Measurements from ENCODE around the gene GPR142. TPM values are rescaled to one million over a fixed set of nuclear protein-coding genes. Genes with fewer than 3 reads are reported as not detected.

Gene GPR142
- total and polyA plus RNA-seq, 10 of the 15 experiments (the other 5 are each of a cell fraction or from before 2014, with no cell fraction given): not detected

- Histone ChIP-seq H3K4me1 (ENCODE audit: control insufficient read depth, insufficient read depth, low read length) (no peaks in the 10 kb centered on the region), H3K79me2 (ENCODE audit: control insufficient read depth, insufficient read depth, low read length) (no peaks in the 10 kb centered on the region), H4K20me1 (ENCODE audit: control insufficient read depth, insufficient read depth) (no peaks in the 10 kb centered on the region), H3K27ac (ENCODE audit: control insufficient read depth, insufficient read depth) (no peak overlapping the region), H3K9me3 (replicated peaks; ENCODE audit: control insufficient read depth, insufficient read depth, low read length) (no peaks in the 10 kb centered on the region), H3K4me2 (ENCODE audit: control insufficient read depth, insufficient read depth) (no peak overlapping the region), H3K9ac (ENCODE audit: control insufficient read depth, insufficient read depth, low read length) (no peak overlapping the region), H3K4me3 (no peak overlapping the region), H3K27me3 (replicated peaks in 1 of 2; ENCODE audit: control insufficient read depth in 2 of 2, insufficient read depth in 2 of 2, low read length in 1 of 2) (no peaks in the 10 kb centered on the region; a peak in 1 of 4 replicates), H2AFZ (ENCODE audit: control insufficient read depth, low read depth, low read length) (no peak overlapping the region), H3K36me3 (ENCODE audit: control insufficient read depth in 2 of 2, insufficient read depth in 2 of 2, low read length in 1 of 2) (no peaks in the 10 kb centered on the region)
- ChIA-PET RAD21 (ENCODE audit: unreplicated experiment) (interaction anchor here (0.6 to 1.8 kb wide), 6 partner anchors 14 to 305 kb away, joined by 3 to 4 read pairs (median 3); no protein-coding TSS in a partner anchor), SMC1A (ENCODE audit: uncharacterized antibody, unreplicated experiment) (interaction anchor here (0.7 to 2.2 kb wide), 5 partner anchors 9 to 293 kb away, joined by 3 to 6 read pairs (median 5); no protein-coding TSS in a partner anchor), POLR2A (no interaction called here), CTCF (interaction anchor here (0.6 to 2.9 kb wide), 9 partner anchors 10 to 1149 kb away, joined by 3 to 14 read pairs (median 4); partner anchors contain the start of gene GPR142)
- no peak for FAIRE-seq
- intact Hi-C loops (cut with micrococcal nuclease; ENCODE audit: unreplicated experiment) (no loop called here), in situ Hi-C loops (cut with MboI) (no loop called here)
- TF ChIP-seq RELB (IDR thresholded peaks at IDR 0.05; ENCODE audit: low read depth) (no peak), NRF1 (conservative IDR thresholded peaks at IDR 0.05; ENCODE audit: low read depth, low read length) (no peak), MEF2A (IDR thresholded peaks at IDR 0.05; ENCODE audit: insufficient read depth, low read depth, low read length) (no peak)
- no TSS peak for BruUV-seq (replicated peaks)
- no peak for ATAC-seq
- no peak for DNase-seq (ENCODE audit: low read depth, low spot score)
- WGBS (ENCODE audit: insufficient coverage, insufficient replicate concordance, low lambda C conversion rate, missing lambda C conversion rate): 17% methylated on average over 6 of the region's 6 CpGs
Observed at GRCh38 chr17:74393346-74393942, 26.1 kb downstream of the GPR142 start.

All from GM12878 (cell line).